ENCODE results near the gene TTPAL. TPM values are rescaled to one million over a fixed set of nuclear protein-coding genes. Genes with fewer than 3 reads are reported as not detected.
A peak's percentile ranks its signal among the peaks of the same experiment; 100 is the strongest.

The TTPAL gene
- total and polyA plus RNA-seq, 12 donors, result 4.2 to 17.8 (median 12.5) TPM

- H3K27ac ChIP-seq, result peak overlapping the region in 2 of 5 donors; percentile 27 to 52
- WGBS, 4 donors, result 50 to 59% (median 55%) methylated on average over 5 of the region's 5 CpGs
- H3K4me1 ChIP-seq (replicated peaks in 1 of 2), result peaks cover 7 to 21% of the 10 kb centered on the region in 2 donors
- intact Hi-C loops (cut with DNase I), result no loop called here
- TF ChIP-seq CTCF (IDR thresholded peaks at IDR 0.05) (no peak), POLR2A (IDR thresholded peaks at IDR 0.05) (no peak)
- H3K27me3 ChIP-seq, result no peaks in the 10 kb centered on the region
- no peaks in the 10 kb centered on the region for H3K9me3 ChIP-seq (replicated peaks in 1 of 3)
- DNase-seq, result peak in 6 of 7 donors; percentile 43 to 65 (median 52)
- H3K4me3 ChIP-seq, result no peak overlapping the region
- H3K36me3 ChIP-seq (replicated peaks in 1 of 2), result peaks cover 0 to 51% of the 10 kb centered on the region in 2 donors
These were observed 12.9 kb downstream of the TTPAL start for GRCh38 chr20:44488551-44488950.

- no peak for TF ChIP-seq POLR2A (IDR thresholded peaks at IDR 0.05)
- TF ChIP-seq CTCF (IDR thresholded peaks at IDR 0.05), result no peak
- WGBS, 4 donors, result 88 to 93% (median 90%) methylated on average over 8 to 9 of the region's 9 CpGs
- DNase-seq, result peak in 1 of 7 donors; percentile 48
- Histone ChIP-seq H3K27me3 (no peaks in the 10 kb centered on the region), H3K4me3 (no peak overlapping the region), H3K36me3 (replicated peaks in 1 of 2) (peaks cover 0 to 54% of the 10 kb centered on the region in 2 donors), H3K4me1 (replicated peaks in 1 of 2) (peaks cover 7 to 21% of the 10 kb centered on the region in 2 donors), H3K27ac (peak overlapping the region in 2 of 5 donors; percentile 27 to 52), H3K9me3 (replicated peaks in 1 of 3) (no peaks in the 10 kb centered on the region)
- intact Hi-C loops (cut with DNase I), result no loop called here
These were observed 13.5 kb downstream of the TTPAL start for GRCh38 chr20:44489223-44489622.

- TF ChIP-seq CTCF (IDR thresholded peaks at IDR 0.05) (no peak), POLR2A (IDR thresholded peaks at IDR 0.05) (no peak)
- peak in 1 of 7 donors; percentile 42 for DNase-seq
- Histone ChIP-seq H3K36me3 (replicated peaks in 1 of 2) (peaks cover 0 to 61% of the 10 kb centered on the region in 2 donors), H3K27ac (peak overlapping the region in 1 of 5 donors; percentile 3), H3K4me3 (no peak overlapping the region), H3K27me3 (no peaks in the 10 kb centered on the region), H3K4me1 (replicated peaks in 1 of 2) (peaks cover 7 to 21% of the 10 kb centered on the region in 2 donors), H3K9me3 (replicated peaks in 1 of 3) (no peaks in the 10 kb centered on the region)
- 83 to 94% (median 88%) methylated on average over 3 of the region's 3 CpGs for WGBS, 4 donors
- intact Hi-C loops (cut with DNase I), result no loop called here
These were observed 14.3 kb downstream of the TTPAL start for GRCh38 chr20:44489931-44490330.

GRCh38 chr20:44491635-44492395, 16.1 kb downstream of the TTPAL start:
- no peaks in the 10 kb centered on the region for H3K9me3 ChIP-seq (replicated peaks in 1 of 3)
- peak overlapping the region in 3 of 5 donors; percentile 37 to 68 (median 41) for H3K27ac ChIP-seq
- peaks cover 0 to 75% of the 10 kb centered on the region in 2 donors for H3K36me3 ChIP-seq (replicated peaks in 1 of 2)
- intact Hi-C loops (cut with DNase I), result no loop called here
- no peaks in the 10 kb centered on the region for H3K27me3 ChIP-seq
- 70 to 80% (median 72%) methylated on average over 4 to 5 of the region's 5 CpGs for WGBS, 4 donors
- TF ChIP-seq CTCF (IDR thresholded peaks at IDR 0.05) (no peak), POLR2A (IDR thresholded peaks at IDR 0.05) (peak in 1 of 2 donors; percentile 21)
- DNase-seq, result peak in 3 of 7 donors; percentile 29 to 59 (median 39)
- H3K4me3 ChIP-seq, result no peak overlapping the region
- H3K4me1 ChIP-seq (replicated peaks in 1 of 2), result peaks cover 7 to 21% of the 10 kb centered on the region in 2 donors
